ENCODE results near the gene ABLIM2. TPM values are rescaled to one million over a fixed set of nuclear protein-coding genes. Genes with fewer than 3 reads are reported as not detected.

ABLIM2 gene
- total RNA-seq, 1 donor from 2014 or later: 5.2 TPM

- ATAC-seq: no peak
- intact Hi-C loops (cut with DNase I): no loop called here
- Histone ChIP-seq H3K27ac (no peak overlapping the region), H3K9me3 (no peaks in the 10 kb centered on the region), H3K36me3 (no peaks in the 10 kb centered on the region), H3K4me1 (peaks cover 7% of the 10 kb centered on the region), H3K4me3 (no peak overlapping the region), H3K27me3 (ENCODE audit: low read depth) (no peaks in the 10 kb centered on the region)
- DNase-seq: no peak
- no peak for TF ChIP-seq CTCF (IDR thresholded peaks at IDR 0.05)
Observed at GRCh38 chr4:8115203-8115520, 43.5 kb downstream of the ABLIM2 start.

- Histone ChIP-seq H3K4me1 (peaks cover 7% of the 10 kb centered on the region), H3K27ac (no peak overlapping the region), H3K36me3 (no peaks in the 10 kb centered on the region), H3K9me3 (no peaks in the 10 kb centered on the region), H3K27me3 (ENCODE audit: low read depth) (no peaks in the 10 kb centered on the region), H3K4me3 (no peak overlapping the region)
- ATAC-seq (no peak), DNase-seq (no peak)
- intact Hi-C loops (cut with DNase I): no loop called here
- no peak for TF ChIP-seq CTCF (IDR thresholded peaks at IDR 0.05)
Observed at GRCh38 chr4:8114456-8115202, 44.0 kb downstream of the ABLIM2 start.

GRCh38 chr4:8113611-8114377 lies 44.8 kb downstream of the ABLIM2 start:
- H3K27ac ChIP-seq: no peak overlapping the region
- ATAC-seq: no peak
- intact Hi-C loops (cut with DNase I): no loop called here

GRCh38 chr4:8112672-8113071 lies 45.9 kb downstream of the ABLIM2 start:
- H3K27ac ChIP-seq: no peak overlapping the region
- no peak for TF ChIP-seq CTCF (IDR thresholded peaks at IDR 0.05)
- H3K4me3 ChIP-seq: no peak overlapping the region
- ATAC-seq: no peak
- no peaks in the 10 kb centered on the region for H3K27me3 ChIP-seq (ENCODE audit: low read depth)
- no peak for DNase-seq
- H3K4me1 ChIP-seq: peaks cover under 1% of the 10 kb centered on the region
- intact Hi-C loops (cut with DNase I): no loop called here
- no peaks in the 10 kb centered on the region for H3K9me3 ChIP-seq
- H3K36me3 ChIP-seq: no peaks in the 10 kb centered on the region

More at GRCh38 chr4:8113611-8114377, 44.8 kb downstream of the ABLIM2 start:
- peaks cover 7% of the 10 kb centered on the region for H3K4me1 ChIP-seq
- DNase-seq: no peak
- H3K9me3 ChIP-seq: no peaks in the 10 kb centered on the region
- no peaks in the 10 kb centered on the region for H3K36me3 ChIP-seq
- no peak for TF ChIP-seq CTCF (IDR thresholded peaks at IDR 0.05)
- no peak overlapping the region for H3K4me3 ChIP-seq
- H3K27me3 ChIP-seq (ENCODE audit: low read depth): no peaks in the 10 kb centered on the region

GRCh38 chr4:8112036-8112576 lies 46.5 kb downstream of the ABLIM2 start:
- DNase-seq (no peak), ATAC-seq (no peak)
- H3K4me3 ChIP-seq: no peak overlapping the region
- no peaks in the 10 kb centered on the region for H3K4me1 ChIP-seq
- no peaks in the 10 kb centered on the region for H3K36me3 ChIP-seq
- TF ChIP-seq CTCF (IDR thresholded peaks at IDR 0.05): no peak
- H3K9me3 ChIP-seq: no peaks in the 10 kb centered on the region
- H3K27me3 ChIP-seq (ENCODE audit: low read depth): no peaks in the 10 kb centered on the region
- intact Hi-C loops (cut with DNase I): no loop called here
- H3K27ac ChIP-seq: no peak overlapping the region

All from lower lobe of right lung (tissue), 2 donors.